HG03135 (cell line): ENCODE measurements around the gene MCM3AP.
A peak's percentile ranks its signal among the peaks of the same experiment; 100 is the strongest.
"Not testable (repeated sequence)": the region's sequence is repeated elsewhere in the genome, so short reads cannot be mapped to it uniquely, and the experiment has no call there.

Experiments
- ATAC-seq: cut with Tn5 transposase; IDR thresholded peaks from one replicate; pipeline ENCODE4 v1.9.1; 2021; ENCODE audit warnings: mild to moderate bottlenecking, moderate library complexity; ENCODE audit not compliant: unreplicated experiment

The MCM3AP gene

DNA sequence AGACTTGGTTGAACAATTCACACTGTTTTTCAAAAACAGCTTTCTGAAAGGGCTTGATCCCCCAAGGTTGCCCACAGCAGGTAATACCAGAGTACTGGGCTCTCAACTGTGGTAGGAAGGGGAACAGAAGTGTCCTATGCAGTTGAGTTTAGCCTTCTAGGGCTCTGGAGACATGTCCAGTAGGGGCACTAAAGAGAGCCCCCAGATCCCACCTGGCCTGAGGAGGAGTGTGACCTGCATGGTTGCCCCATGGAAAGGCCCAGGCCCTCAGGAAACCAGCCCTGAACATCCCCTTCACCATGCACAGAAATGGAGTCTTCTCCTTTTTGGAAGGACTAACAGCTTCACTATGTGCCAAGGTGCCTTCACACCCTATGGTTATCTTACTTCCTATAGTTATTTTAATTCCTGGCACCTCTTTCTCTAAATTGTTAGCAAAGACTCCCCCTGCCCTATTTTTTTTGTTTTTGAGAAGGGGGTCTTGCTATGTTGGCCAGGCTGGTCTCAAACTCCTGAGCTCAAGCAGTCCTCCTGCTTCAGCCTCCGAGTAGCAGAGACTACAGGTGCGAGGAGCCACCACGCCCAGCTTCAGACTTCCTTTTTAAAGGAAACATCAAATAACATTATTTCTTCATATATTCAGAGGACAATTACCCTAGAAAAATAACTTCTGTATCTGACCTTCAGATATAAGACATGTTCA lies 40.0 kb downstream of the MCM3AP start:
- no peak for ATAC-seq

DNA sequence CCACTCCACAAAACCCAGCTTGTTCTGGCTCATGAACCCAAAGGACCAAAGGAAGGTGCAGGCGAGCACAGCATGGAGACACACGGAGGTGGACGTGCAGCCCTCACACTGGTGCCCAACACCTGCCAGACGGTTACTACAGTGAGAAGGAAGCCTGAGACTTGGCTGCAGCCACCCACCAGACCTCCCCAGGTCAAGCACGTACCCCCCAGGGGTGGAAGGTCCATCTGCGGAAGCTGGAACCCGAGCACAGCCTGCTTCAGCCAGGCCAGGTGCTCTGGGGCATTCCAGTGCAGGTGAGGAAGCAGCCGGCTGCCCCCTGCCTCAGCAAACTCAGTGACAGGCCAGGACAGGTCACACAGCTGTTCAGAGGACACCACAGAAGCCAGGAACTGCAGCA lies 40.8 kb downstream of the MCM3AP start:
- ATAC-seq = no peak

DNA sequence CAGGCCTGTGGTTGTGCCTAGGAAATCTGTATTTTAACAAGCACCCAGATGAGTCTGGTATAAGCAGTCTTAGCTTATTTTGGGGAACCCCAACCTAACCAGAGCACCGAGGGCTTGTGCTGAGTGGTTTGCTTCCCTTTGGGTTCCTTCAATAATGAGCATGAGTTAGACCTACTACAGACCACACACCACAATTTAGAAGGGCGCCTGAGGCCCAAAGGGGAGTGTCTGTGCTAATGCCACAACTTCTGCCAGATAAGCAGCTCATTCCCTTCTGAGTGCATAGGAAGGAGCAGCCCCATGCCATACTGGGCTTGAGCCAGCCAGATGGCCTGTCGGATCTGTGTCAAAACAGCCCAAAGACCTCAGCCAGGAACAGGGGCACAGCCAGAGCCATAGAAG lies 41.5 kb downstream of the MCM3AP start:
- no peak for ATAC-seq

DNA sequence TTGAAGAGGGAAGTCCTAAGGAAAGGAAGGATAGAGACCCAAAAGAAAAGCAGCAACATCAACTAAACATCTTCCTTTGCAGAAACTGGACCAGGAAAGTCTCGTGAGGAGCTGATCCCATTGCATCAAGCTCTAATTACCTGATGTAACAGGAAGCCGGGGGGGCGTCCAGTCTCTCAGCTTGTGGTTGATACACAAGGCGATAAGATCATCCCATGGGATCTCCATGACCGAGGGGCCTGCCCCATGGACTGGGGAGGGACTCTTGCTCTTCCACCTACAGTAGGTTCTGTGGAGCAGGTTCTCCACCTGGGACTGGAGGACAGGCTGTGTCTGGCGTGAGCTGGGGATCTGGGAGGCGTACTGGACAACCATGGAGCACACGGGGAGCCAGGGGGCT lies 42.1 kb downstream of the MCM3AP start:
- no peak for ATAC-seq

DNA sequence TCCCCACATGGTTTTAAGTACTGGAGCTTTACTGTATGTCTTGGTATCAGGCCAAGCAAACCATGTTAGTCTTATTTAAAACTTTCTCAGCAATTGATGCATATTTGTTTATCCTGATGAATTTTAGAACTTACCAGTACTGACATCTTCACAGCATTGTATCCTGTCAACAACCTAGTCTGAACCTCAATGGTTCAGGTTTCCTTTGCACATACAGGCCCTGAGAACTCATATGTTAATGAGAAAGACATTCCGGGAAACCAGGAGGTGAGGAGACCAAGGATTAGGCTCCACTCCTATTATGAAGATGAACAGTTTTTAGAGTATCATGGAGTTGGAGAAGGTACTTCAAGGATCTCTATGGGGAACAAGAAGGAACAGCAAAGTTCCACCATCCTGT lies 43.8 kb downstream of the MCM3AP start:
- not testable (repeated sequence) for ATAC-seq

DNA sequence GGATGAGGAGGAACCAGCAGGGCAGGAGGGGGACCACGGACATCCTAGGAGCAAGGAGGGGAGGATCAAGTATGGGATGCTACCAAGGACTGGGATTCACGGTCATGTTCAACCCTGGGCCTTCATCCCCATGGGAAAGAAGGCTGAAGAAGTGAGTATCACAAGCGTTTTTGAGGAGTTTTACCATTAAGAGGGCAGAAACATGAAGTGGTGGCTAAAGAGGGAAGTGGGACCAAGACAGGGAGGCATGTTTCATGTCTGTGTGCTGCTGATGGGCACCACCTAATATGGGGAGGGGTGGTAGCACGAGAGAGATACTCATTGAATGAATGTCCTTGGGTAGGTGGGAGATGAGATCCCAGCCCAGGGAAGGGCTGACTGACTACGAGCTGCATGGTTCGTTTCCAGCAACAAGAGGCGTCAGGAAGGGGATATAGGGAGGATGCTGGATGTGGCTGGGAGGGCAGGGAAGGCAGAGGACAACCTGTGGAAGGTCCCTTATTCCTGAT lies 45.5 kb downstream of the MCM3AP start:
- no peak for ATAC-seq

DNA sequence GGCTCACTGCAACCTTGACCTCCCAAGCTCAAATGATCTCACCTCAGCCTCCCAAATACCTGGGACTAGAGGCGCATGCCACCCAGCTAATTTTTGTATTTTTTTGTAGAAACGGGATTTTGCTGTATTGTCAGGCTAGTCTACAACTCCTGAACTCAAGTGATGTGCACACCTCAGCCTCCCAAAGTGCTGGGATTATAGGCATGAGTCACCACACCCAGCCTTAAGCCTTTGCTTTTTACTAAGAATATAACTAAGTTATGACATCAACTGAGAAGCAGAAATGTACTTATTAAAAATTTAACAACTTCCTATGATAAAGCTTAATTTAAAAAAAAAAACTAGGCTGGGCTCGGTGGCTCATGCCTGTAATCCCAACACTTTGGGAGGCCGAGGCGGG lies 47.9 kb downstream of the MCM3AP start:
- no peak for ATAC-seq

DNA sequence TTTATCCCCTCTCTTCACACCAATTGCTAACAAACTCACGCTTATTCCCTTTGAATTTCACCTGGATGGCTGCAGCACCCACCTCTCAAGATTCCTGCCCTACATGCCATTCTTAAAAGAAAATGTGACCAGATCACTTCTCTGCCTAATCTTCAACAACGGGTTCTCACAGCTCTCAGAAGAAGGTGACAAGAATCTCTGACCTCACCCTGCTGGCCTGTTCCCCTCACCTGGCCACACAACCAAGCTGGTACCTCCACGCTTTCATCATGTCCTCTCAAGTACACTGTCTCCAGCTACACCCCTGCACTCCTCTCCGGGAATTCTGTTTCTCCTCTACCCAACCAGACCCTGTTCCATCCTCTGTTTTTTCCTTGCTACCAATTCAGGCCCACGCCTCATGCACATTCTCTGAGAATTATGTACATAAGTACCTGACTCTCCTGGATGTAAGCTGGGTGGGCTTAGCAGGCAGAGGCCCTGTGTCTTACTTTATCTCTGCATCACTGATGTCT lies 50.9 kb downstream of the MCM3AP start:
- ATAC-seq = no peak

DNA sequence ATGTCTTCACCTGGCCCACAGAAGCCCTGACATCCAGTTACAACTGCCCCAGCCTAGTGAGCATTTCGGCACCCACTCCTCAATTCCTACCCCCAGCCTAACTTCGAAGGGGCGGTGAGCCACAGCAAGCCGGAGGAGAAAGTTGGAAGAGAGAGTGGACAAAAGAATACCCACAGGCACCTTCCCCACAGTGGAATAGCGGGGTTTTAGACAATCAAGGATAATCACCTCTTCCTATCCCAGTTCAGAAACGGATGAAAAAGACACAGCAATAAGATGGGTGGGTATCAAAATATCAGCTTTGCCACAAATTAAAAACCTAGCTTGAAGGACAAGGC lies 55.5 kb downstream of the MCM3AP start:
- ATAC-seq = no peak

DNA sequence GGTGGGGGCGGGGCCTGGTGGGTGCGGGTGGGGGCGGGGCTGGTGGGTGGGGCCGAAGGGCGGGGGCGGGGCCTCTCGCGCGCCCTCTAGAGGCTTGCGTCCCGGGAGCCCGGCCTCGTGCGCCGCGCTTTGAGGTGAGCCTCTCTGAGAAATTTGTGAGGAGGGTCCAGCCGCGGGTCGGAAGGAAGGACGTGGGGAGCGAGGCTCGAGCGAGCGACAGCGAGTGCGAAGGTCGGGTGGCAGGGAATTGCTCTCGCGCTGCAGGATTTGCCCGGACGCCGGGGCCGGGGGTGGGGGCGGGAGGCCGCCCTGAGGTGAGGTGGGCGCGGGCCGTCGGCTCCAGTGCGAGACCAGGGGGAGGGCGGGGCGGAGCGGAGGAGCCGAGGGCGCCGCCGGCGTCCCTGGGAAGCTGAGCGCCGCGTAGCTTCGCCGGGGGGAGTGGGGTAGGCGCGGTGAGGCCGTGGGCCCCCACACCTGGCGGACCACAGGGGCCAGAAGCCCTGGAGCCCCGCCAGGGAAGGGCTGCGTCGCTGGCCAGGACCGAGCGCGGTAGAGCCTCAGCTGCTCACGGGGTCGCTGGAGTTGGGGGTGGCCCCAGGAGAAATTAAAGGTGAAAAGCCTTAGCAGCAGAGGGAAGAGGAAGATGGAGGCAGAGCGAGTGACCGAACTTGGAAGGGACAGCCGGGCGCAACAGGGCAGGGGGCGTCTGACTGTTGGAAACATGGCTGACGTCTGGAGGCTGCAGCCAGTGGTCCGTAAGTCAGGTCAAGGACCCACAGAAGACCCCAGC lies 56.1 kb downstream of the MCM3AP start:
- peak; percentile 19 for ATAC-seq

DNA sequence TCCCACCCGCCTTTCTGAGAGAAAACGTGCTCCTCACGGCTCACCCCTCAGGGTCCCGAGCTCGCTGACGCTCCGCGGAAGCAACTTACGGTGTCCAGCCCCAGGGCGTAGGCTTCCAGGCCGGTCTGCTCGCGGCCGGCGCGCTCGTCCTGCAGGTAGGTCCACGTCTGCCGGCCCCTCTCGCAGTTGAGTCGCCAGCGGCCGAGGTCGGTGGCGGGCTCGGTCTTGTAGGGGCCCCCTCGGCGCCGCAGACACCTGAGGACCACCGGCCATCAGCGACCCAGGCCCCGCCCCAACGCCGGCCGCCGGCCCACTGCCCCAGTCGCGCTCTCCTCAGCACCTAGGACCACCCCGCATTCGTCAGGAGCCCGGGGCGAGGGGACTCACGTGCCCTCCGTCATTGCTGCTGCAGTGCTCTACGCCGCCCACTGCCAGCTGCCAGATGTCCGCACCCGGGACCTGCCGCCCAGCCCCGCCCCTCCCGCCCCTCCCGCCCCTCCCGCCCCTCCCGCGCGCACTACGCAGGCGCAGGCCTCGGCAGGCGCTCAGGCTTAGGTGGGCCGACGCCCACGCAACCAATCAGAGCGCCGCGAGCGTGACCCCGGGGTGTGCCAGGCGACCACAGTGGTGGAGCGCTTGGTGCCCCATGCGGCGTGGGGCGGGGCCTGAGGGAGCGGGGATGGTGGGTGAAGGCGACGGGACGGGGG lies 56.9 kb downstream of the MCM3AP start, which contains the start of gene LSS:
TSS of gene LSS (minus strand) at position 430 of the 707 bp plus-strand sequence. CDS start at position 401, 29 bp downstream.
- peak; percentile 86 for ATAC-seq

DNA sequence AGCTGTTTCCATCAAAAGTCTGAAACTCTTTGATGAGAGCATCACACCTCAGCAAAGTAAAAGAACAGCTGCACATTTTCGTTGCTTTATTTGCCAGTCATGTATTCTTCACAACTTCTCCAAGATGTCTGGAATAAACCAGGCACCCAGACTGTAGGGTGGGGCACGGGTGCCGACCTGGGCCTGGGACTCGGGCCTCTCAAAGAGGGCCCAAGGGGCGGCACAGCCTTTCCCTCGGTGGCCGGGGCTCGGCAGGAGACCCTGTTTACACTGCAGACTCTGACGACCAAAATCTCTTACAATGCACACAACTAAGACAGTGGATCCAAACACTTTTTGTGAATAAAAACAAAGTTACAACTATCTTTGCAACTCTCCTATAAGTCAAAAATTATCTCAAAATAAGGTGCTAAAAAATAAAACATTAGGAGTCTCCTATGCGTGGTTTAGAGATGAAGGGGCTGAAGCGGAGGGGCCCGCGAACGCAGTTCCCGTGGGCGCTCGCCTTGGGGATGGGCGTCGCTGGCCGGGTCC lies 57.5 kb downstream of the MCM3AP start:
- no peak for ATAC-seq

DNA sequence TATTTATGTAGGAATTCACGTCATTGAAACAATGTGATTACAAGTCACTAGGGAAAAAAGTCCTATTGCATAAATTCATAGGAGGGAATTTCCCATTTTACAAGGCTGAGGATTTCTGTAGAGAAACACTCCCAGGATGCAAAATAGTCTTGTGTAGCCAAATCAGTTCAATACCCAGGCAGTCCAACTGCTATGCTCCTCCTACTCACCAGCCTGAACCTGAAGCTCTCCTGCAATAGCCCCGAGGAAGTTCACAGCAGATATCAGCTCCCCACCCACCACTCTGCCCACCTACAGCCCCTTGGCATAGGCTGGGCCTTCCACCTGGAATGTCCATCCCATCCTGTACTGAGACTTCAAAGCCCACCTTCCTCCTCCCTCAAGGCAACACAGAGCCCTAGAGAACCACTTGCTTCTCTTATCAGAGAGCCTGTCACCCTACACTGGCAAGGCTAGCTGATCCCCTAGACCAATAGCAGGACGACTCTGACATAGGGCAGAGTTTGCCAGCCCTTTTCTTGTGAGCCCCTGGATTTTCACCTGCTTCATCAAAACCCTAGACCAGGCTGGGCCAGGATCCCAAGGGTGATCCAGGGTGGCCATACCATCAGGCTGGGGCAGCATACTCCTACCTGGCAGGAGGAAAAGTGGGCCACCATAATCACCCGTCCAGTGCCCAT lies 58.4 kb downstream of the MCM3AP start:
- ATAC-seq = no peak

DNA sequence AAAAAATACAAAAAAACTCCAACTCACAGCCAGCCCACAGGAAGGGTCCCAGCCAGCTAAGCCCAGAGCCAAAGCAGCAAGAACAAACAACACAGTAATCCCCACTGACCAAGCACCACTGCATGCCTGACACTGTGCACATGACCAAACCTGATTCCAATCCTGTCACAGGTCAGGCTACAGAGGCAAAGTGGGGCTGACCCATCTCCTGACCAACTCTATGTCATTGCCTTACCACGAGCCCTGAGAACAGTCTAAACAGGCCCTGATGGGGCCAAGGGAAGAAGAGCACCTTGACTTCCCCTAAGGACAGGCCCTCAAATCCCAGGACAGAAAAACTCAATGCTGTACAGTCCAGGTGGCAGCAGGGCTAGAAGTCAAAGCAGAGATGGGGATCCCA lies 59.3 kb downstream of the MCM3AP start:
- no peak for ATAC-seq

DNA sequence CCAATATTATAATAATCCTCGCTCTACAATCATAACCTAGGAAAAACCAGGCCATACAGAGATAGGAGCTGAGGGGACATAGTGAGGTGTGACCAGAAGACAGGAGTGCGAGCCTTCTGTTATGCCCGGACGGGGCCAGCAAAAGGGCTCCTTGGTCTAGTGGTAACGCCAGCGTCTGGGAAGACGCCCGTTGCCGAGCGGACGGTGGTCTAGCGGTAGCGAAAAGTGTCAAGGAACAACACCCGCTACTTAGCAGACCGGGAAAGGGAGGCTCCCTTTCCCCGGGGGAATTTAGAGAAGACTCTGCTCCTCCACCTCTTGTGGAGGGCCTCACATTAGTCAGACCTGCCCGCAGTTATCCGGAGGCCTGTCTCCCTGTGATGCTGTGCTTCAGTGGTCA lies 61.8 kb downstream of the MCM3AP start:
- ATAC-seq = not testable (repeated sequence)

DNA sequence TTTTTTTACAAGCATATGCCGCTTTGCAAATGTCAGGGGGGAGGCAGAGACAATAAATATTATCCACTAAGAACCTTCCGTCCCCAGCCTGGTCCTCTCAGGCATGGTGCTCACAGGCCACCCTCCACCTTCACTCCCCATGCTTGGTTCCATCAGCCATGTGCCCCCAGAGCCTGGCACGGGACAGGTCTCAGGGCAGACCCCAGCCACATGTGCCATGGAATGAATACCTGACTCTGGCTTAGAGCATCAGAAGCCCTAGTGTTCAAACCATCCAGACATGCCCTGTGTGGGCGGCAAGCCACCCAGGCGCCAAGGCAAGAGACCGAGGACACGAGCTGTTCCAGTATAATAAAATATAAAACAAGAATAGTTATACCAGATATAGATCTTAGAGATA lies 62.2 kb downstream of the MCM3AP start:
- no peak for ATAC-seq

DNA sequence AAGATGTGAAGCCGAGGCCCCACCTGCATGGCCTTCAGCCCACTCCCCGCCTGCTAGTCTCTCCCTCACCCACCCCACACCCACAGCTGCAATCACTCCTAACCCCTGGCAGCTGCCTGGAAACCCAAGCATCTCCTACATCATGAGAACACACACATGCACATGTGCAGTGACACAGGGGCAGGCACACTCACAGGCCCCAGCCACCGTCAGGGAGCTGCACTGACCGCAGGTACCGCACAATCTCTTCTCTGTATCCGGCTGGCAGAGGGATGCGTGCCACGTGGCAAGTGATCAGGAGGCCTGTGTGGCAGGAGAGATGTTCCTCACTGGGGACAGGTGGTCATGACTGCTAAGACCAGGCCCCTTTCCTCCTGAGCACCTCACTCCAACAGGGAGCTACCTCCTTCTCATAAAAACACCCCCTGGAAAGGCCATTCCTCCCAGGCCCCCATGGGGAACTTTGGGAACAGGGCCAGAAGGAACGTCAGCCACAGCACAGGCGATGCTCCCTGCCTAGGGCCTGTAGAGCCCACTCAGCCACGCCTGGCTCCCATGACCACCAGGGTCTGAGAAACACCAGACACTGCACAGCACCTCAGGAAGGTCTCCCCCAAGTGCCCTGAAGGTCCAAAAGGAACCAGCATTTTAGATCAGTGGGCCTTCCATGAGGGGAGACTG lies 62.8 kb downstream of the MCM3AP start:
- ATAC-seq = no peak

DNA sequence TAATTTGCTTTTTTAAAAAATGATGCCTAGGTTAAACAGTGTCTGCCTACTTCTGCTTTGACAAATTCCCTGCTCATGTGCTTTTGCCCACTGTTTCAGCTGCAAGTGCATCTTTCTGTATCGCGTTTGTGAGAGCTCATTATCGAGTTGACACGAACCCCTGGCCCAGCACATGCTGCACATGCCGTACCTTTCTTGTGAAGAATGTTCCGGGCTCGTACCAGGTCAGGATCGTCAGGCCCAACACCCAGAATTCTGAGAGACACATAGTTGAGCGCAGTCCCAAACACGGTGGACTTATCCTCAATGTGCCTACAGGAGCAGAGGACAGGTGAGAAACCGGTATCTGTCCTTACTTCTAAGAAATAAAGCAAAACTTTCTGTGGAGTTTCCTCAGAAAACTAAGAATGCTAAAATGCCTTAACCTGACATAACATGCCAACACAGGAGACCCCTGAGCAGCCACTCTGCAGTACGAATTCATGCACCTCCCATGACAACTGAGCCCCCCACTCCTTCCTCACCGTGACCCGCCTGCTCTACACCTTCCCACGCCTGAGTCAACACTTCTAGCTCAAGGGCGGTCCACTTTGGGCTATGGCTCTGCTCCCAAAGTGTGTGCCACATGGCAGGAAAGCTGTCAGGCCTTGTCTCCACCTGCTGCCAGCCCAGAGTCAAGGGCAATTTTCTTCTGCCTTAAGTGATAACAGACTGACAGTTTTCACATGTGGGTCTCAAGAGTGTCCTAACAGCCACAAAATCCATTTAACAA lies 63.6 kb downstream of the MCM3AP start:
- ATAC-seq = no peak

DNA sequence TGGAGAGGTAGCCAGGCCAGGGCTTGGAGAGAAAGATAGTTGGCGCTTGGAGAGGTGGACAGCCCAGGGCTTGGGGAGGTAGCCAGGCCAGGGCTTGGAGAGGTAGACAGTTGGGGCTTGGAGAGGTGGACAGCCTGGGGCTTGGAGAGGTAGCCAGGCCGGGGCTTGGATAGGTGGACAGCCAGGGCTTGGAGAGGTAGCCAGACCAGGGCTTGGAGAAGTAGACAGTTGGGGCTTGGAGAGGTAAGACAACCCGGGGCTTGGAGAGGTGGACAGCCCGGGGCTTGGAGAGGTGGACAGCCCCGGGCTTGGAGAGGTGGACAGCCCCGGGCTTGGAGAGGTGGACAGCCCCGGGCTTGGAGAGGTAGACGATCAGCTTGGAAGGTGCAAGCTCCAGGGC lies 64.6 kb downstream of the MCM3AP start:
- no peak for ATAC-seq
